Measurements from ENCODE around the gene NUDT3. TPM values are rescaled to one million over a fixed set of nuclear protein-coding genes. Genes with fewer than 3 reads are reported as not detected.

The NUDT3 gene
- total and polyA plus RNA-seq, 9 of the 15 experiments (the other 6 are each of a cell fraction or from before 2014, with no cell fraction given): 5.4 to 81.2 (median 56.4) TPM

DNA sequence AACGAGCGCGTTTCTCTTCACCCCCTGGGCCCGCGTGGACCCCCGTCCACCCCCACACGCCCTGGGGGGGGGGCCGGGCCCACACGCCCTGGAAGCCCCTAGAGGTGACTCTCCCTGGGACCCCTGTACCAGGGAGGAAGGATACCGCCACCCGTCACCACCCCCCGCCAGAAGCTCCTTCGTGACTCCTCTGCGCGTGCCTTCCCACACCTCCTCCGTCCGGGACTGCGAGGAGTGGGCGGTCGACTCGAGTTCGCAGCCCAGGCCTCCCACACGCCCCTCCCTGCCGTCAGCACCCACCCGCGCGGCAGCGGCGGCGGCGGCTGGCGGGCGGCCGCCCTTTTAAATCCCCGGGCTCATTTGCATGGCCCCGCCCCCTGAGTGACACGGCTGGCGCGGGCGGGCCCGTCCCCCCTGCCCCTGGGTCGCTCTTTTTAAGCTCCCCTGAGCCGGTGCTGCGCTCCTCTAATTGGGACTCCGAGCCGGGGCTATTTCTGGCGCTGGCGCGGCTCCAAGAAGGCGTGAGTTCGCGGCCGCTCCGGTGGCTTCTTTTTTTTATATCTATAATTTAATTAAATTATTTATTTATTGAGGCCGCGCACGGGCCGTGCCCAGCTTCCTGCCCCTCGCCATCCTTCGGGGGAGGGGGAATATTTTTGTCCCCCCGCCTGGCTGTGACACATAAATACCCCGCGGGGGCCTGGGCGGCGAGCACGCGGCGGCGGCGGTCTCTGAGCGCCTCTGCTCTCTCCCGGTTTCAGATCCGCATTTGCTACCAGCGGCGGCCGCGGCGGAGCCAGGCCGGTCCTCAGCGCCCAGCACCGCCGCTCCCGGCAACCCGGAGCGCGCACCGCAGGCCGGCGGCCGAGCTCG lies 155.8 kb downstream of the NUDT3 start, which contains the start of gene HMGA1 (continued):
- TF ChIP-seq, protein P1, sequence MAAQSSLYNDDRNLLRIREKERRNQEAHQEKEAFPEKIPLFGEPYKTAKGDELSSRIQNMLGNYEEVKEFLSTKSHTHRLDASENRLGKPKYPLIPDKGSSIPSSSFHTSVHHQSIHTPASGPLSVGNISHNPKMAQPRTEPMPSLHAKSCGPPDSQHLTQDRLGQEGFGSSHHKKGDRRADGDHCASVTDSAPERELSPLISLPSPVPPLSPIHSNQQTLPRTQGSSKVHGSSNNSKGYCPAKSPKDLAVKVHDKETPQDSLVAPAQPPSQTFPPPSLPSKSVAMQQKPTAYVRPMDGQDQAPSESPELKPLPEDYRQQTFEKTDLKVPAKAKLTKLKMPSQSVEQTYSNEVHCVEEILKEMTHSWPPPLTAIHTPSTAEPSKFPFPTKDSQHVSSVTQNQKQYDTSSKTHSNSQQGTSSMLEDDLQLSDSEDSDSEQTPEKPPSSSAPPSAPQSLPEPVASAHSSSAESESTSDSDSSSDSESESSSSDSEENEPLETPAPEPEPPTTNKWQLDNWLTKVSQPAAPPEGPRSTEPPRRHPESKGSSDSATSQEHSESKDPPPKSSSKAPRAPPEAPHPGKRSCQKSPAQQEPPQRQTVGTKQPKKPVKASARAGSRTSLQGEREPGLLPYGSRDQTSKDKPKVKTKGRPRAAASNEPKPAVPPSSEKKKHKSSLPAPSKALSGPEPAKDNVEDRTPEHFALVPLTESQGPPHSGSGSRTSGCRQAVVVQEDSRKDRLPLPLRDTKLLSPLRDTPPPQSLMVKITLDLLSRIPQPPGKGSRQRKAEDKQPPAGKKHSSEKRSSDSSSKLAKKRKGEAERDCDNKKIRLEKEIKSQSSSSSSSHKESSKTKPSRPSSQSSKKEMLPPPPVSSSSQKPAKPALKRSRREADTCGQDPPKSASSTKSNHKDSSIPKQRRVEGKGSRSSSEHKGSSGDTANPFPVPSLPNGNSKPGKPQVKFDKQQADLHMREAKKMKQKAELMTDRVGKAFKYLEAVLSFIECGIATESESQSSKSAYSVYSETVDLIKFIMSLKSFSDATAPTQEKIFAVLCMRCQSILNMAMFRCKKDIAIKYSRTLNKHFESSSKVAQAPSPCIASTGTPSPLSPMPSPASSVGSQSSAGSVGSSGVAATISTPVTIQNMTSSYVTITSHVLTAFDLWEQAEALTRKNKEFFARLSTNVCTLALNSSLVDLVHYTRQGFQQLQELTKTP (IDR thresholded peaks at IDR 0.05; ENCODE audit: low read depth in 1 of 2, partially characterized antibody in 2 of 2): peak in 1 of 2 experiments; percentile 59
- TF ChIP-seq, protein P2, sequence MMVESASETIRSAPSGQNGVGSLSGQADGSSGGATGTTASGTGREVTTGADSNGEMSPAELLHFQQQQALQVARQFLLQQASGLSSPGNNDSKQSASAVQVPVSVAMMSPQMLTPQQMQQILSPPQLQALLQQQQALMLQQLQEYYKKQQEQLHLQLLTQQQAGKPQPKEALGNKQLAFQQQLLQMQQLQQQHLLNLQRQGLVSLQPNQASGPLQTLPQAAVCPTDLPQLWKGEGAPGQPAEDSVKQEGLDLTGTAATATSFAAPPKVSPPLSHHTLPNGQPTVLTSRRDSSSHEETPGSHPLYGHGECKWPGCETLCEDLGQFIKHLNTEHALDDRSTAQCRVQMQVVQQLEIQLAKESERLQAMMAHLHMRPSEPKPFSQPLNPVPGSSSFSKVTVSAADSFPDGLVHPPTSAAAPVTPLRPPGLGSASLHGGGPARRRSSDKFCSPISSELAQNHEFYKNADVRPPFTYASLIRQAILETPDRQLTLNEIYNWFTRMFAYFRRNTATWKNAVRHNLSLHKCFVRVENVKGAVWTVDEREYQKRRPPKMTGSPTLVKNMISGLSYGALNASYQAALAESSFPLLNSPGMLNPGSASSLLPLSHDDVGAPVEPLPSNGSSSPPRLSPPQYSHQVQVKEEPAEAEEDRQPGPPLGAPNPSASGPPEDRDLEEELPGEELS (CRISPR knock-in tag; IDR thresholded peaks at IDR 0.05; ENCODE audit: borderline replicate concordance): no peak
- TF ChIP-seq RBM15 (IDR thresholded peaks at IDR 0.05; ENCODE audit: insufficient read depth, low read length) (no peak), DIDO1 (tag; IDR thresholded peaks at IDR 0.05; ENCODE audit: low read depth) (no peak), ZNF324 (CRISPR knock-in tag; IDR thresholded peaks at IDR 0.05) (no peak), HDAC1 (IDR thresholded peaks at IDR 0.05) (peak in 1 of 2 experiments; percentile 73; a peak in 1 of 4 replicates), ZSCAN29 (IDR thresholded peaks at IDR 0.05) (peak; percentile 97), DPF2 (IDR thresholded peaks at IDR 0.05) (peak; percentile 49; the same call in 1 of the 2 replicates), ZNF140 (CRISPR knock-in tag; IDR thresholded peaks at IDR 0.05) (no peak), FUS (optimal IDR thresholded peaks at IDR 0.05; ENCODE audit: low read depth, low read length) (peak; percentile 76), HNRNPLL (IDR thresholded peaks at IDR 0.05; ENCODE audit: low read depth, low read length, poor library complexity, severe bottlenecking) (peak; percentile 71), KHSRP (IDR thresholded peaks at IDR 0.05) (no peak)
- TF ChIP-seq, protein P3, sequence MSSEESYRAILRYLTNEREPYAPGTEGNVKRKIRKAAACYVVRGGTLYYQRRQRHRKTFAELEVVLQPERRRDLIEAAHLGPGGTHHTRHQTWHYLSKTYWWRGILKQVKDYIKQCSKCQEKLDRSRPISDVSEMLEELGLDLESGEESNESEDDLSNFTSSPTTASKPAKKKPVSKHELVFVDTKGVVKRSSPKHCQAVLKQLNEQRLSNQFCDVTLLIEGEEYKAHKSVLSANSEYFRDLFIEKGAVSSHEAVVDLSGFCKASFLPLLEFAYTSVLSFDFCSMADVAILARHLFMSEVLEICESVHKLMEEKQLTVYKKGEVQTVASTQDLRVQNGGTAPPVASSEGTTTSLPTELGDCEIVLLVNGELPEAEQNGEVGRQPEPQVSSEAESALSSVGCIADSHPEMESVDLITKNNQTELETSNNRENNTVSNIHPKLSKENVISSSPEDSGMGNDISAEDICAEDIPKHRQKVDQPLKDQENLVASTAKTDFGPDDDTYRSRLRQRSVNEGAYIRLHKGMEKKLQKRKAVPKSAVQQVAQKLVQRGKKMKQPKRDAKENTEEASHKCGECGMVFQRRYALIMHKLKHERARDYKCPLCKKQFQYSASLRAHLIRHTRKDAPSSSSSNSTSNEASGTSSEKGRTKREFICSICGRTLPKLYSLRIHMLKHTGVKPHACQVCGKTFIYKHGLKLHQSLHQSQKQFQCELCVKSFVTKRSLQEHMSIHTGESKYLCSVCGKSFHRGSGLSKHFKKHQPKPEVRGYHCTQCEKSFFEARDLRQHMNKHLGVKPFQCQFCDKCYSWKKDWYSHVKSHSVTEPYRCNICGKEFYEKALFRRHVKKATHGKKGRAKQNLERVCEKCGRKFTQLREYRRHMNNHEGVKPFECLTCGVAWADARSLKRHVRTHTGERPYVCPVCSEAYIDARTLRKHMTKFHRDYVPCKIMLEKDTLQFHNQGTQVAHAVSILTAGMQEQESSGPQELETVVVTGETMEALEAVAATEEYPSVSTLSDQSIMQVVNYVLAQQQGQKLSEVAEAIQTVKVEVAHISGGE (CRISPR knock-in tag; IDR thresholded peaks at IDR 0.05): peak in 2 of 3 experiments; percentile 64 to 92; a peak in 5 of 6 replicates
- TF ChIP-seq, protein P4, sequence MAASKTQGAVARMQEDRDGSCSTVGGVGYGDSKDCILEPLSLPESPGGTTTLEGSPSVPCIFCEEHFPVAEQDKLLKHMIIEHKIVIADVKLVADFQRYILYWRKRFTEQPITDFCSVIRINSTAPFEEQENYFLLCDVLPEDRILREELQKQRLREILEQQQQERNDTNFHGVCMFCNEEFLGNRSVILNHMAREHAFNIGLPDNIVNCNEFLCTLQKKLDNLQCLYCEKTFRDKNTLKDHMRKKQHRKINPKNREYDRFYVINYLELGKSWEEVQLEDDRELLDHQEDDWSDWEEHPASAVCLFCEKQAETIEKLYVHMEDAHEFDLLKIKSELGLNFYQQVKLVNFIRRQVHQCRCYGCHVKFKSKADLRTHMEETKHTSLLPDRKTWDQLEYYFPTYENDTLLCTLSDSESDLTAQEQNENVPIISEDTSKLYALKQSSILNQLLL (CRISPR knock-in tag; IDR thresholded peaks at IDR 0.05; ENCODE audit: borderline replicate concordance): no peak
